ENCODE data around the gene RXRA.

DNA sequence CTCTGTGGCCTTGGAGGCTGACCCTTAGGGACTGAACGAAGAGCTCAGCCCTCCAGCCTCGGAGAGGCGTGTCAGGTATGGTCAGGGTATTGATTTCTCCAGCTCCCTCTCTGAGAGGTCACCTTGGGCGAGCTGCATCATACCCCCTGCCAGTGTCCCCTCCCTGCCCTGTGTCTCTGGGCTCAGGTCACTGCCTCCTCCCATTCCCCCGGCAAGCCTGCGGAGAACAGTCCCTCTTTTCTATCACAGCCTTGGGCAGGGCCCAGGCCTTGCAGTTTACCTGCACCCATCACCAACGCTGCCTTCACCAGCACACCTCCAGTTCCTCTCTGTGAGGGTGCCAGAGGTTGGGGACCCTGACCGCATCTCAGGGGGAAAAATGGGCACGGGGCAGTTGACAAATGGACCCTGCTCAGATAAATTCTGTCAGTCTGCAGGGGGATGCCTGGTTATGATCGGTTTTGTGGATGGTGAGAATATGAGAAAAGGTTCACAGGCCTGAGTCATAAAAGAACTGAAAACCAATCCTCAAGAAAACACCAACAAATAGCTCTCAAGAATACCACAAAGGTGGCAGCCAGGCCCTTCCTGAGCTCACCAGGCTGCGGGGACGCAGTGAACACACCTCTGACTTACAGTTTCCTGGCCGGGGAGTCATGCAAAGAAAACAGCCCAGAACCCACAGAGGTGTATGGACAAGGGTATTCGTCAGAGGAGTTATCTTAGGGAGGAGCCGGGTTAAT is 24.7 kb upstream of the RXRA start:
- TF ChIP-seq, protein P1, sequence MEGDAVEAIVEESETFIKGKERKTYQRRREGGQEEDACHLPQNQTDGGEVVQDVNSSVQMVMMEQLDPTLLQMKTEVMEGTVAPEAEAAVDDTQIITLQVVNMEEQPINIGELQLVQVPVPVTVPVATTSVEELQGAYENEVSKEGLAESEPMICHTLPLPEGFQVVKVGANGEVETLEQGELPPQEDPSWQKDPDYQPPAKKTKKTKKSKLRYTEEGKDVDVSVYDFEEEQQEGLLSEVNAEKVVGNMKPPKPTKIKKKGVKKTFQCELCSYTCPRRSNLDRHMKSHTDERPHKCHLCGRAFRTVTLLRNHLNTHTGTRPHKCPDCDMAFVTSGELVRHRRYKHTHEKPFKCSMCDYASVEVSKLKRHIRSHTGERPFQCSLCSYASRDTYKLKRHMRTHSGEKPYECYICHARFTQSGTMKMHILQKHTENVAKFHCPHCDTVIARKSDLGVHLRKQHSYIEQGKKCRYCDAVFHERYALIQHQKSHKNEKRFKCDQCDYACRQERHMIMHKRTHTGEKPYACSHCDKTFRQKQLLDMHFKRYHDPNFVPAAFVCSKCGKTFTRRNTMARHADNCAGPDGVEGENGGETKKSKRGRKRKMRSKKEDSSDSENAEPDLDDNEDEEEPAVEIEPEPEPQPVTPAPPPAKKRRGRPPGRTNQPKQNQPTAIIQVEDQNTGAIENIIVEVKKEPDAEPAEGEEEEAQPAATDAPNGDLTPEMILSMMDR (IDR thresholded peaks at IDR 0.05), result no peak
- TF ChIP-seq, protein P2, sequence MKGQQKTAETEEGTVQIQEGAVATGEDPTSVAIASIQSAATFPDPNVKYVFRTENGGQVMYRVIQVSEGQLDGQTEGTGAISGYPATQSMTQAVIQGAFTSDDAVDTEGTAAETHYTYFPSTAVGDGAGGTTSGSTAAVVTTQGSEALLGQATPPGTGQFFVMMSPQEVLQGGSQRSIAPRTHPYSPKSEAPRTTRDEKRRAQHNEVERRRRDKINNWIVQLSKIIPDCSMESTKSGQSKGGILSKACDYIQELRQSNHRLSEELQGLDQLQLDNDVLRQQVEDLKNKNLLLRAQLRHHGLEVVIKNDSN (IDR thresholded peaks at IDR 0.05; ENCODE audit: borderline replicate concordance, low read depth), result no peak
- TF ChIP-seq RCOR1 (IDR thresholded peaks at IDR 0.05; ENCODE audit: low read length) (no peak), GABPA (IDR thresholded peaks at IDR 0.05; ENCODE audit: low read depth) (no peak), TAF1 (IDR thresholded peaks at IDR 0.05; ENCODE audit: borderline replicate concordance, low read depth, low read length) (no peak), NFIC (IDR thresholded peaks at IDR 0.05; ENCODE audit: borderline replicate concordance) (no peak), POLR2AphosphoS5 (IDR thresholded peaks at IDR 0.05; ENCODE audit: low read depth, low read length) (no peak)
- TF ChIP-seq, protein P3, sequence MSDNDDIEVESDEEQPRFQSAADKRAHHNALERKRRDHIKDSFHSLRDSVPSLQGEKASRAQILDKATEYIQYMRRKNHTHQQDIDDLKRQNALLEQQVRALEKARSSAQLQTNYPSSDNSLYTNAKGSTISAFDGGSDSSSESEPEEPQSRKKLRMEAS (IDR thresholded peaks at IDR 0.05; ENCODE audit: low read depth), result no peak
- TF ChIP-seq, protein P4, sequence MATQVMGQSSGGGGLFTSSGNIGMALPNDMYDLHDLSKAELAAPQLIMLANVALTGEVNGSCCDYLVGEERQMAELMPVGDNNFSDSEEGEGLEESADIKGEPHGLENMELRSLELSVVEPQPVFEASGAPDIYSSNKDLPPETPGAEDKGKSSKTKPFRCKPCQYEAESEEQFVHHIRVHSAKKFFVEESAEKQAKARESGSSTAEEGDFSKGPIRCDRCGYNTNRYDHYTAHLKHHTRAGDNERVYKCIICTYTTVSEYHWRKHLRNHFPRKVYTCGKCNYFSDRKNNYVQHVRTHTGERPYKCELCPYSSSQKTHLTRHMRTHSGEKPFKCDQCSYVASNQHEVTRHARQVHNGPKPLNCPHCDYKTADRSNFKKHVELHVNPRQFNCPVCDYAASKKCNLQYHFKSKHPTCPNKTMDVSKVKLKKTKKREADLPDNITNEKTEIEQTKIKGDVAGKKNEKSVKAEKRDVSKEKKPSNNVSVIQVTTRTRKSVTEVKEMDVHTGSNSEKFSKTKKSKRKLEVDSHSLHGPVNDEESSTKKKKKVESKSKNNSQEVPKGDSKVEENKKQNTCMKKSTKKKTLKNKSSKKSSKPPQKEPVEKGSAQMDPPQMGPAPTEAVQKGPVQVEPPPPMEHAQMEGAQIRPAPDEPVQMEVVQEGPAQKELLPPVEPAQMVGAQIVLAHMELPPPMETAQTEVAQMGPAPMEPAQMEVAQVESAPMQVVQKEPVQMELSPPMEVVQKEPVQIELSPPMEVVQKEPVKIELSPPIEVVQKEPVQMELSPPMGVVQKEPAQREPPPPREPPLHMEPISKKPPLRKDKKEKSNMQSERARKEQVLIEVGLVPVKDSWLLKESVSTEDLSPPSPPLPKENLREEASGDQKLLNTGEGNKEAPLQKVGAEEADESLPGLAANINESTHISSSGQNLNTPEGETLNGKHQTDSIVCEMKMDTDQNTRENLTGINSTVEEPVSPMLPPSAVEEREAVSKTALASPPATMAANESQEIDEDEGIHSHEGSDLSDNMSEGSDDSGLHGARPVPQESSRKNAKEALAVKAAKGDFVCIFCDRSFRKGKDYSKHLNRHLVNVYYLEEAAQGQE (IDR thresholded peaks at IDR 0.05; ENCODE audit: low read depth, low read length), result no peak
